ENCODE measurements around the gene MRPL36. TPM values are rescaled to one million over a fixed set of nuclear protein-coding genes. Genes with fewer than 3 reads are reported as not detected.

MRPL36 gene
- total RNA-seq, 4 donors from 2014 or later: 26.7 to 37.4 (median 32.7) TPM

- intact Hi-C loops (cut with DNase I; ENCODE audit: low total_unique reads) (no loop called here), in situ Hi-C loops (cut with MboI; ENCODE audit: low pct_ligation_motif_present in 1 of 4, low pct_unique_long_range_greater_than_20kb in 1 of 4, low sequenced_read_pairs in 3 of 4) (no loop called here)
- WGBS, 2 donors (ENCODE audit: low coverage in 1 of 2): 60 to 63% methylated on average over 2 to 8 of the region's 8 CpGs
- no peak for TF ChIP-seq POLR2AphosphoS5 (IDR thresholded peaks at IDR 0.05)
- TF ChIP-seq EP300 (IDR thresholded peaks at IDR 0.05; ENCODE audit: low read depth): no peak
- TF ChIP-seq POLR2A (IDR thresholded peaks at IDR 0.05): no peak
- TF ChIP-seq, protein P1, sequence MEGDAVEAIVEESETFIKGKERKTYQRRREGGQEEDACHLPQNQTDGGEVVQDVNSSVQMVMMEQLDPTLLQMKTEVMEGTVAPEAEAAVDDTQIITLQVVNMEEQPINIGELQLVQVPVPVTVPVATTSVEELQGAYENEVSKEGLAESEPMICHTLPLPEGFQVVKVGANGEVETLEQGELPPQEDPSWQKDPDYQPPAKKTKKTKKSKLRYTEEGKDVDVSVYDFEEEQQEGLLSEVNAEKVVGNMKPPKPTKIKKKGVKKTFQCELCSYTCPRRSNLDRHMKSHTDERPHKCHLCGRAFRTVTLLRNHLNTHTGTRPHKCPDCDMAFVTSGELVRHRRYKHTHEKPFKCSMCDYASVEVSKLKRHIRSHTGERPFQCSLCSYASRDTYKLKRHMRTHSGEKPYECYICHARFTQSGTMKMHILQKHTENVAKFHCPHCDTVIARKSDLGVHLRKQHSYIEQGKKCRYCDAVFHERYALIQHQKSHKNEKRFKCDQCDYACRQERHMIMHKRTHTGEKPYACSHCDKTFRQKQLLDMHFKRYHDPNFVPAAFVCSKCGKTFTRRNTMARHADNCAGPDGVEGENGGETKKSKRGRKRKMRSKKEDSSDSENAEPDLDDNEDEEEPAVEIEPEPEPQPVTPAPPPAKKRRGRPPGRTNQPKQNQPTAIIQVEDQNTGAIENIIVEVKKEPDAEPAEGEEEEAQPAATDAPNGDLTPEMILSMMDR (IDR thresholded peaks at IDR 0.05): no peak
- H3K27me3 ChIP-seq: peaks cover 5% of the 10 kb centered on the region
- no peak for DNase-seq
- no peaks in the 10 kb centered on the region for H3K36me3 ChIP-seq
- H3K4me1 ChIP-seq: no peaks in the 10 kb centered on the region
- no peak overlapping the region for H3K4me3 ChIP-seq
- no peak overlapping the region for H3K27ac ChIP-seq
- H3K9me3 ChIP-seq: no peaks in the 10 kb centered on the region
These were observed 14.6 kb downstream of the MRPL36 start for GRCh38 chr5:1785062-1785461.

GRCh38 chr5:1784197-1785050, 15.2 kb downstream of the MRPL36 start:
- WGBS, 2 donors (ENCODE audit: low coverage in 1 of 2): 89% methylated on average over 20 of the region's 20 CpGs; no CpG with 5 or more reads in 1 of the 2 donors
- no peak for TF ChIP-seq EP300 (IDR thresholded peaks at IDR 0.05; ENCODE audit: low read depth)
- no peak for TF ChIP-seq POLR2A (IDR thresholded peaks at IDR 0.05)
- no peak for TF ChIP-seq POLR2AphosphoS5 (IDR thresholded peaks at IDR 0.05)
- TF ChIP-seq, protein P1 (IDR thresholded peaks at IDR 0.05): no peak
- Histone ChIP-seq H3K27ac (no peak overlapping the region), H3K27me3 (peaks cover 5% of the 10 kb centered on the region), H3K36me3 (no peaks in the 10 kb centered on the region), H3K9me3 (no peaks in the 10 kb centered on the region), H3K4me3 (no peak overlapping the region), H3K4me1 (no peaks in the 10 kb centered on the region)
- DNase-seq: no peak
- intact Hi-C loops (cut with DNase I; ENCODE audit: low total_unique reads): no loop called here
- in situ Hi-C loops (cut with MboI; ENCODE audit: low pct_ligation_motif_present in 1 of 4, low pct_unique_long_range_greater_than_20kb in 1 of 4, low sequenced_read_pairs in 3 of 4): no loop called here

DNA sequence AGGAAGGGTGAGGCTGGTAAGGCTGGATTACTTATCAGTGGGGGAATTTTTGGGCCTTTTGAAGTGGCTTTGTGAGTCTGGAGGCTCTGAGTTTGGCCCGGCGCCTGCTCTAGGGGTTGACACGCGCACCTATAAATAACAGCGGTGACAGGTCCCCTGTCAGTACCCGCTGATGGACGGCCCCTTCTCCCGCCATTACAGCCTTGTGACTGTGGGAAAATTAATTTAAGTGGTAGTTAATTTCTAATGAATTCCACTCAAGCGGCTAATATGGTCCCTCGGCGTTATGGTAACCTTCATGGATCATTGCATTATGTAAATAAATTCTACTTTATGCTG, 16.5 kb downstream of the MRPL36 start:
- in situ Hi-C loops (cut with MboI; ENCODE audit: low pct_ligation_motif_present in 1 of 4, low pct_unique_long_range_greater_than_20kb in 1 of 4, low sequenced_read_pairs in 3 of 4): no loop called here
- intact Hi-C loops (cut with DNase I; ENCODE audit: low total_unique reads): no loop called here
- no peak for DNase-seq

More for the DNA sequence above, 16.5 kb downstream of the MRPL36 start:
- Histone ChIP-seq H3K4me3 (no peak overlapping the region), H3K4me1 (no peaks in the 10 kb centered on the region), H3K9me3 (no peaks in the 10 kb centered on the region), H3K27ac (no peak overlapping the region), H3K27me3 (peaks cover 5% of the 10 kb centered on the region), H3K36me3 (no peaks in the 10 kb centered on the region)
- no peak for TF ChIP-seq POLR2A (IDR thresholded peaks at IDR 0.05)
- TF ChIP-seq EP300 (IDR thresholded peaks at IDR 0.05; ENCODE audit: low read depth): no peak
- TF ChIP-seq, protein P1 (IDR thresholded peaks at IDR 0.05): no peak
- no peak for TF ChIP-seq POLR2AphosphoS5 (IDR thresholded peaks at IDR 0.05)
- 55% methylated on average over 11 of the region's 11 CpGs; no CpG with 5 or more reads in 1 of the 2 donors for WGBS, 2 donors (ENCODE audit: low coverage in 1 of 2)
